Hepatic stellate cell (primary cell): Measurements from ENCODE around the gene UBE3C.
"Not testable (repeated sequence)": the region's sequence is repeated elsewhere in the genome, so short reads cannot be mapped to it uniquely, and the experiment has no call there.

Source experiments
- DNase-seq: peaks from one replicate; pipeline ENCODE4 v3.0.0; 2011; ENCODE audit warnings: low spot score

Gene UBE3C

GRCh38 chr7:157130849-157131248, 7.9 kb upstream of the UBE3C start:
- not testable (repeated sequence) for DNase-seq

GRCh38 chr7:157132796-157133195, 5.9 kb upstream of the UBE3C start:
- no peak for DNase-seq

GRCh38 chr7:157133304-157133703, 5.4 kb upstream of the UBE3C start:
- DNase-seq: no peak

GRCh38 chr7:157136372-157136771, 2.4 kb upstream of the UBE3C start:
- DNase-seq: peak; percentile 85

GRCh38 chr7:157138101-157138423, 664 bp upstream of the UBE3C start:
- no peak for DNase-seq

- DNase-seq: peak; percentile 67
These were observed 534 bp downstream of the UBE3C start for GRCh38 chr7:157139111-157139809.

- DNase-seq: no peak
These were observed 1.2 kb downstream of the UBE3C start for GRCh38 chr7:157139810-157140510.

GRCh38 chr7:157140511-157140905, 1.8 kb downstream of the UBE3C start:
- DNase-seq: no peak

GRCh38 chr7:157141525-157142060, 2.9 kb downstream of the UBE3C start:
- no peak for DNase-seq

GRCh38 chr7:157143788-157144187, 5.1 kb downstream of the UBE3C start:
- no peak for DNase-seq

- DNase-seq: no peak
These were observed 10.6 kb downstream of the UBE3C start for GRCh38 chr7:157149317-157149716.

GRCh38 chr7:157150882-157151281, 12.2 kb downstream of the UBE3C start:
- DNase-seq: no peak

GRCh38 chr7:157151626-157152339, 13.1 kb downstream of the UBE3C start:
- no peak for DNase-seq

- no peak for DNase-seq
These were observed 13.7 kb downstream of the UBE3C start for GRCh38 chr7:157152391-157152937.

- no peak for DNase-seq
These were observed 14.5 kb downstream of the UBE3C start for GRCh38 chr7:157153260-157153659.

GRCh38 chr7:157155959-157156358, 17.2 kb downstream of the UBE3C start:
- no peak for DNase-seq

GRCh38 chr7:157158400-157158799, 19.7 kb downstream of the UBE3C start:
- no peak for DNase-seq

GRCh38 chr7:157159537-157159936, 20.8 kb downstream of the UBE3C start:
- not testable (repeated sequence) for DNase-seq

- DNase-seq: no peak
These were observed 21.7 kb downstream of the UBE3C start for GRCh38 chr7:157160433-157160832.

- DNase-seq: no peak
These were observed 27.3 kb downstream of the UBE3C start for GRCh38 chr7:157165987-157166386.

- DNase-seq: no peak
These were observed 29.8 kb downstream of the UBE3C start for GRCh38 chr7:157168571-157168970.

GRCh38 chr7:157176771-157177170, 38.0 kb downstream of the UBE3C start:
- DNase-seq: no peak
